HG02610 (cell line): ENCODE data around the gene SCYL3.
"Not testable (repeated sequence)": the region's sequence is repeated elsewhere in the genome, so short reads cannot be mapped to it uniquely, and the experiment has no call there.

Experiments
- ATAC-seq: cut with Tn5 transposase; IDR thresholded peaks from one replicate; pipeline ENCODE4 v1.9.1; 2021; ENCODE audit warnings: mild to moderate bottlenecking, moderate library complexity; ENCODE audit not compliant: unreplicated experiment

Gene SCYL3, protein sequence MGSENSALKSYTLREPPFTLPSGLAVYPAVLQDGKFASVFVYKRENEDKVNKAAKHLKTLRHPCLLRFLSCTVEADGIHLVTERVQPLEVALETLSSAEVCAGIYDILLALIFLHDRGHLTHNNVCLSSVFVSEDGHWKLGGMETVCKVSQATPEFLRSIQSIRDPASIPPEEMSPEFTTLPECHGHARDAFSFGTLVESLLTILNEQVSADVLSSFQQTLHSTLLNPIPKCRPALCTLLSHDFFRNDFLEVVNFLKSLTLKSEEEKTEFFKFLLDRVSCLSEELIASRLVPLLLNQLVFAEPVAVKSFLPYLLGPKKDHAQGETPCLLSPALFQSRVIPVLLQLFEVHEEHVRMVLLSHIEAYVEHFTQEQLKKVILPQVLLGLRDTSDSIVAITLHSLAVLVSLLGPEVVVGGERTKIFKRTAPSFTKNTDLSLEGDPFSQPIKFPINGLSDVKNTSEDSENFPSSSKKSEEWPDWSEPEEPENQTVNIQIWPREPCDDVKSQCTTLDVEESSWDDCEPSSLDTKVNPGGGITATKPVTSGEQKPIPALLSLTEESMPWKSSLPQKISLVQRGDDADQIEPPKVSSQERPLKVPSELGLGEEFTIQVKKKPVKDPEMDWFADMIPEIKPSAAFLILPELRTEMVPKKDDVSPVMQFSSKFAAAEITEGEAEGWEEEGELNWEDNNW

DNA sequence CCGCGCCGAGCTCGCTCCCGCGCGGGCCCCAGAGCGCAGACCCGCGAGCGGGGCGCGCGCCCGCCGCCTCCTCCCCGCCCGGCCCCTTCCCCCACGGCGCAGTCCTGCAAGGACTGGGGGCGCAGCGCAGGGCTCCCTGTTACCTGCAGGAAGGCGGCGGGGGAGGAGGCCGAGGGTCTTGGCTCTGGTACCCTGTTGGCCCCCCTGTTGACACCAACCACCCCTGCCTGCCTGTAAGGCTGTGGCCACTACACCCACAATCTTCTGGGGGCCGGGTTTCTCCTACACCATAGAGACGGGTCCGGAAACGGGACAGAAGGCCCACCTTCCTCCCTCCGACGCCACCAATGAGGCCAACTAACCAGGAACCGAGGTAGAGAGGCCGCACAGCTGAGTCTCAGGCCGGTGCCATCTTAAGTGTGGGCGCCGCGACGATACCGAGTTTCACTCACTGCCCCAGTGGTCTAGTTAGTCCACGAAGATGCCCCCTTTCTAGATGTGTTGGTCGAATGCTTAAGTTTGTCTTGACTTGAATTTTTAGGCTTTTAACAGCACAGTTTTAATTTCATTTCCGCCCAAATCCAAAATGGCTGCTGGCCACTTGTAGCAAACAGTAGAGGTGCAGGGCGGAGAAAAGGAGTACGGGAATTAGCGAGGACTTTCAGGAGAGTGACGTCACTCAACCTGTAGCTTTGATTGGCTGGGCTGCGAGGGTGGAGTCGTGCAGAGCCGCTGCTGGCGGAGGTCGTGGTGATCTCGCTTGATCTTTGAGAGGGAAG, at the start of gene SCYL3:
Gene SCYL3, minus strand, starts transcription at position 252 of the 779 bp plus-strand sequence. CDS start 5,056 bp downstream, outside the sequence.
- ATAC-seq, result peak; percentile 85

DNA sequence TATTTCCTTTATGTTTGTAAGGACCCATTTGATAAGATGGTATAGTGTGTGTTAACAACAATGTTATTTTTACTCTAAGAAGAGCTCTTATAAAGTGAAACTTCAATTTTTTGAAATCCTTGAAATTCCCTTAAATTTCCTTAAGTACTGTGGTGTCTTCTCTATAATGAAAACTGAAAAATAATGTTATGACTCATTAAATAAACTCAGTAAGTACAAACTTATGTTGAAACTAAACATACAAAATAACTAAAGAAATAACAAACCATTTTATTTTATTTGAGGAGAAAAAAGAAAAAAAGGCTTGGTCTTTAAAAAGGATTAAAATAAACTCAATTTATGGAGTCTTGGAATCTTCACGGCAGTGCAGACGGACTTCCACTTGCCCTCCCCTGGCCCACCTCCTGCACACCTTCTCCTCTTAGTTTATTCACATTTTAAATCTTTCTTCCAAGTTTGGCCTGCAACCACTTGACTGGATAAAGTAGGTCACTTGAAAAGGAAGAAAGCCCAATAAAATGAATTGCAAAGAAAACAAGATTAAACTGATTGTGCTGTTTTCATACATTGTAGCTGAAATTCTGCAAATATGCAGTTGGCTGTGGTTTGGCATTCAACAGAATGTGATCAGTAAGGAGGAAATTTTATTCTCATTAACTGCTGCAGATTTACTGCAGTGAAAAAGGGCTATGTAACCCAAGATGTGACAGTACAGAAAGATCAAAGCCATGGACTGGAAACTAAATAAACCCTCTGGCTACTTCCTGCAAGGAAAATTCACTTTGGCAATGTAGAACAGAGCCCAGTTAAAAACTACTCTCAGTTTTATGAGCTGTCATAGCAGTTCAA, 48.5 kb upstream of the SCYL3 start:
- ATAC-seq, result no peak

DNA sequence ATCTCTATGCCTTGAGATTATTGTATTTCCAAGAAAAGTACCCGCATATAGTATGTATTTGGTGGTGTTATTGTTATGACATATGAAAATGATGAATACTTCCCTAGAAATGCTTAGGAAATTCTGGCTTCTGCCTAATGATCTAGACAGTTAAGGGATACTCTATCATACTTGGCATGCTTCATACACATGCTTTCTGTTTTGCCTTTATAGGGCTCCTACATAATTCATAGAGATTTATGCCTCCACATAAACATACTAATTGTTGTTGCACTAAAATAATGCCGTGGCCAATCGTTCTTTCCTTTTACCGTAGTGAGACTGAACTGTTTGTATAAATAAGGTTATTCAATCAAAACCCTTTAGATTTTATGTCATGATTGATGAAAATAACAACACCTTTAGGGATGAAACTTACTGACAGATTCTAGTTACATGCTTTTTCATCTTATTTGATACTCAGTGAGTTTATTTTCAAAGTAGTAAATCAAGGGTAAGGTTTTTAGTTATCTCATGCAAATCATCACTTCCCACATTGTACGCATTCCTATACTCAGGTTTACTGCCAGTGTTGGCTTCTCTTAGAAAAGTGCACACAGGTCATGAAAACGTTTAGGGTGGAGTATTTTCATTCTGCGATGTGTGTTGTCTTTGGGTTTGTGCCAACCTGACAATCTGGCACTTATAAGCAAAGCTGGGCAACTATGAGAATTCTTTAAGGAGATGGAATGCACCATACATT, 40.5 kb upstream of the SCYL3 start:
- ATAC-seq, result no peak

DNA sequence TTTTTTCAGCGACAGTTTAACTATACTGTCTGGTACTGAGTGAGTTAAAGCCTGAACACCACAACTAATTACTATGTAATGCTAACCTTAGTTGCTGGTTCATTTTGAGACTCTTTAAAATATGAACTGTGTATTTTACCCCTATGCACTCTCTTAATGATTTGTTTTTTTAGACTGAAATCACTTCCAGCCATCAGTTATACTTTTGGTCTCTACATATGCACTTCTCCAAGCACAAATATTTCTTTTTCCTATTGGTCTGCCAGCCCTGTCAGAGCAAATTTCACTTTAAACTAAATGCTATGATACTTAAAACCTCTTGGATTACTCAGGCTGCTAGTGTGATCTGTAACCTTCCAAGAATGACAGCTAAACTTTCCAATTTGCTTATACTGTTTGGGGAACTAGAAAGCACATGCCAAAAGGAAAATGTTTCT, 38.1 kb upstream of the SCYL3 start:
- ATAC-seq, result no peak

DNA sequence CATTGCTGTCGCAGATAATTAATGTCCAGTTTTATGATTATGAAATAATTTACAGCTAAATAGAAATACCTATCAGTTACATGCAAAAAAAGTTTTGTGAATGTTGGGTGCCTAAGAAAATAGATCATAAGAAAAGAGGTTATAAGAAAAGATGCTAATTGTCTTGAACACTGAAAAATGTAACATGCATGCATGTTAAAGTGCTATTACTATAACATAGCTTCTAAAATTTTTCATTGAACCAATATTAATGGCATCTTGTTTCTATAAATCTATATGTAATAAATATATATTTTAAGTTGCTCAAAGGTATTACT, 35.5 kb upstream of the SCYL3 start:
- ATAC-seq, result no peak

DNA sequence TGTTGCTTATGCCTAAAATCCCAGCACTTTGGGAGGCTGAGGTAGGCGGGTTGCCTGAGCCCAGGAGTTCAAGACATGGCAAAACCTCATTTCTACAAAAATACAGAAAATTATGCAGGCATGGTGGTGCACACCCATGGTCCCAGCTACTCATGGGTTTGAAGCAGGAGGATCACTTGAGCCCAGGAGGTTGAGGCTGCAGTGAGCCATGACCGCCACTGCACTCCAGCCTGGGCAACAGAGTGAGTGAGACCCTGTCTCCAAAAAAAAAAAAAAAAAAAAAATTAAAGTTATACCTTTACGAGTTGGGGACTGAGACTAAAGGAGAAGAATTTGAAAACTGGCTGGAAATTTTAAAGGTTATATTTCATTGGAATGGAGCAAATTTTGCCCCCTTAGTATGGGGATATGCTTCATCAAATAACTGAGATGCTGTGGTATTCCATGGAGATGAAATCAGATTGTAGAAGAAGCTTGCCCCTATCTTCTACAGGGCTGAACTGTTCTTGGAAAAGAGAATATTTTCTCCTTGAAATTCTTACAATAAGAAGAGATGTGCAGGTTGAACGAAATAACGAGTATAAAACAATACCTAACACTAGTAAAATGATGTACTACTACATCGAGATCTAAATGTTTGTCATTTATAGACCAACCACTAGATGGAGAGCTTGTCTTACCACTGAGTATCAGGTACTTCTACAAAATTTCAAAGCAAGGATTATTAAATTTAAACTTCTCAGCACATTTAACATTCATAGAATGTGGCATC, 34.9 kb upstream of the SCYL3 start:
- peak; percentile 49 for ATAC-seq

DNA sequence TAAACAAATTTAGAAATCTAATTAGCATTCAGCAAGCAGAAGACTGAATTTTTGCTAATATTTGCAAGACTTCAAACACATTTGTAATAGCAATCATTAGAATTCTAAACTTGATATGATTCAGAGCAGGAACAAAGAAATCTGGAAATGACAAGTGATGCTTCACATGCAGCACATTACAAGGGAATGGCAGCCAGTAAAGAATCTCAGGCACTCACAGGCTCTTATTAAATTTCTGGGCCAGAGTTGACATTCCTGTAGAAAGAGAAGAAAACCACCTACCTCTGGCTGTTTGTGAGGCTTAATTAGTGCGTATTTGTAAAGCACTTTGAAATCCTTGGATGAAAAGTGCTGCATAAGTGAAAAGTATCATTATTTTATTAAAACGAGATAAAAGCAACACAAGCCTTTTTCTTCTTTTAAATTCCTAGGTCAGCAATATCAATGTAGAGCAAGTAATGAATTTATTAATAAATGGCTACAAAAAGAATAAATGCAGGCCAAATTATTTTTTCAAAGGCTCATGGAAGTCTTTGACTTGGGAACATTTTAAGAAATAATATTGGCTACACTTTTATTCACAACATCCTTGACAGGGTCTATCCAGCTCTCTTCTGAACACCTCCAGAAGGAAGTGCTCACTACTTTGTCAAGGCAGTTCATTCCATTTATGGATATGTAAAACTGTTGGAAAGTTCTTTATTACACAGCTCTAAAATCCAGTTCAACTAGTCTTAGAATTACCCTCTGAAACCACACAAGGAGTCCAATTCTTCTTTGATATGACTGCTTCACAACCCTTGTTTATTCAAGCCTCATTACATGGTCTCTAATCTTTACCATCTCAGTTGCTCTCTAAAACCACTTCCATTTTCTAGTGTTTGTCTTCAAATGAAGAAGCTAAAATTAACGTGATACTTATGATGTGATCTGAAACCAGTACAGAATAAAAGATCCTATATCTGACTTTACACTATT, 32.1 kb upstream of the SCYL3 start:
- ATAC-seq, result peak; percentile 83

DNA sequence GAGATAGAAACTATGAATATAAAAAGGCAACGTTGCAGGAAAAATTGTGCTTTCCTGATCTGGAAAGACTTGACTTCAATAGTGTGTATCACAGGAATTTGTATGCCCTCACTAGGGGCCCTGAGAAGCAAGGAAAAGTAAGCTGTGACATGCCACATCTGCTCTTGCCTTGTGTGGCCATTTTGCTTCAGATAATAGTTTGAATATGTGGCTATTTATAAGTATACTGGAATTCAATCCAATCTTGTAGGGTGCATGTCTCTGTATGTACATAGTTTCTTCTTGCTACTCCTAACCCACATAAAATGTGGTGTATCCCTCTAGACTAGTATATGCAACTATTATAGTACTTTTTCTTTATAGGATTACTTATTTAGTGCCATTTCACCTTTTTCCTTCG, 31.1 kb upstream of the SCYL3 start:
- no peak for ATAC-seq

DNA sequence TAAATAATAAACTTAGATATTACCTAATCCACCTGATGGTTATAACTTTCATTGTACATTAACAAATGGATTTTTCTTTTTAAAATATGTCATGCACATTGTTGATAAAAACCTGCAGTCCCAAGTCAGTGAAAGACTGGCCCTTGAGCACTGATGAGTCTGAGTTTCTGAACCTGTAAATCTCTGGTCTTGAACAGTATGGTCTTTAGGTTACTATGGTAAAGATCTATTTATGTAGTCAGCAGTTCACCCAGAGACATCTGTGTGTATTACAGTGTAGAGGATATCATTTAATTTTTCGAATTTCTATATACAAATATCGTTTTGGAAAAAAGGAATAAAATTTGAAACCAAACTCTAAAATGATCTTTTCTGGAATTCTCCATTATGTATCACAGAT, 30.4 kb upstream of the SCYL3 start:
- ATAC-seq, result no peak

DNA sequence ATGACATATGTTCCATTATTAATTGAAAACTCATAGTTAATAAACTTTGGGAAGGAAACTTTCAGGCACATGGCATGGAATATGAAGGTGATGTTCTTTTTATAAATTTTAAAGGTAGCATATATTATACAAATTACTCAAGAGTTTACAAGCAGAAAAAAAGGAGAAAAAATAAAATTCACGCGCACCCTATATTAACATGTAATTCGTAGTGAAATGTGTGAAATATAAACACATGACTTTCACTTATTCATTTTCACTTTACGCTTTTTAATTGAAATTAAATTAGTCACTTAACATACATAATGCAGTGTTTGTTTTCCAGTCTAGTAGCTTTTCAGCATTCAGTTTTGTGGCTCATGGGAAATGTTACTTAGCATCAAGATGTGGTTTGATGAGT, 27.4 kb upstream of the SCYL3 start:
- ATAC-seq, result no peak

DNA sequence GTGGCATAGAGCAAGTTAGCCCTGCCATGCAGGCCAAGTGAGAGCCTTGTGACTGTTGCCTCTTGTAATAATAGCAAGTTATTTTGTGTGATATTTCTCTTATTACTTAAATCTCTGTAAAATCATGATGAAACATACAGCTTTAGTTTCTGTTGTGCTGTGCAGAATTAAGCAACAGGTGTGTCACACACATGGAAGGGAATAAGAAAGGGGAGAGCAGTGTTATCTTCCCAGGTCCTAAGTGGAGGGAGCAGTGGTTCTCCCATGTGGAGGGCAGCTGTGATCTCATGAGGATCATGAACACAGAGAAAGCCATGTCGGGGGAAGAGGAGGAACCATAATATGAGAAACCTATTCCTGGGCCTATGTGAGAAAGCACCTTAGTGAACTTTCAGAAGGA, 25.2 kb upstream of the SCYL3 start:
- ATAC-seq, result no peak

DNA sequence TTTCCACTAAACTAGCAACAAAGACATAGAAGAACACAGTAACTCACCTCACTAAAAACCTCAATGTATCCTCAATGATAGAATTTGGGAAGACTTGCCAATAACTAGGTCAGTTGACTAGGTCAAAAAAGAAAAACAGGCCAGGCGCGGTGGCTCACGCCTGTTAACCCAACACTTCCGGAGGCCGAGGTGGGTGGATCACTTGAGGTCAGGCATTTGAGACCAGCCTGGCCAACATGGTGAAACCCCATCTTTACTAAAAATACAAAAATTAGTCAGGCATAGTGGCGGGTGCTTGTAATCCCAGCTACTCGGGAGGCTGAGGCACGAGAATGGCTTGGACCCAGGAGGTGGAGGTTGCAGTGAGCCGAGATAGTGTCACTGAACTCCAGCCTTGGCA, 24.5 kb upstream of the SCYL3 start:
- not testable (repeated sequence) for ATAC-seq

DNA sequence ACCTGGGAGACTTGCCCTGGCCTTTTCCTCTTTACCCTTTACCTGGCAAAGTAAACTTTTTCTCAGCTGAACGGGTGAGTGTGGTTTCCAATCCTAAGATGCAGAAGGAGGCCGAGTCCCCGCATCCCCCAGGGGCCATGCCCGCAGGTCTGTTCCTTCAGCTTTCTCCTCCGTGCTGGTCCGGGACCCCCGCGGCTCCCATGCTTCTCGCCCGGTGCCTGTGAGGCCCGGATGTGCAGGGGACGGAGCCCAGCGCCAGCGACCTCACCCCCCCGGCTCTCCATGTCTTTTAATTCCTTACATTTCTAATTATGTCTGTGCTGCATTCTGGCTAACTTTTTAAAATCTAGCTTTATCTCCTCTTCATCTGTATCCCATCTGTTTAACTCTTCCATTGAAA, 21.5 kb upstream of the SCYL3 start:
- no peak for ATAC-seq

DNA sequence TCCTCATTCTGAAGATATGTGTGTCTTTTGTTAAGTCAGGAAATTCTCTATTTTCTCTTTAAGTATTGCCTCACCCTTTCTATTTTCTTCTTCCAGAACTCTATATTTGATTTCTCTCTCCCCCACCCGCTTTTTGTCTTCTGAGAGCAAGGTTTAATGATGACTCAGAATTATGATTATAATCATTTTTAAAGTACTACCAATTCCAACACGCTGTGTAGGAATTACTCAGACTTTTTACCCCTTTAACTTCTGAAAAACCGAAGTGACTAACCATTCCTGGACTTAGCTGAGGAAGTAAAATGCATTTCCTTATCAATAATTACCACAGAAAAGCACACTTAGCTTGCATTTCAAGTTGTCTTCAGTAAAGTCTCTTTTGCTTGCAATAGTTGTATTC, 20.8 kb upstream of the SCYL3 start:
- no peak for ATAC-seq

DNA sequence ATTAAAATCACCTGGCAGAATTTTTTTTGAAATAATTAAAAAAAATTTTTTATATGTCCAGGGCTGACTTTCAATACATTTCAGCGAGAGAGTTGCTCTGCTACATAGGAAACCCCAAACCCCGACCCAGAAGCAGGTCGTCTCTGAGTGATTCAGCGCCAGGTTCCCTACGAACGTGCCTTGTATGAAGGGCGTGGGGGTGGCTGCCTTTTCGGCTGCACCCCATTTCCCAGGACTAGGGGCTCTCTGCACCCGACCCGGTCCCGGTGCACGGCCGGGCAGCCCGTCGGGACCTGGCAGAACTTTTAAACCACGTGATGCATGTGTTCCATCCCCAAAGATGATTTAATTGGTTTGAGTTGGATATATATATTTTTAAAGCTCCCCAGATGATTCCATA, 15.8 kb upstream of the SCYL3 start:
- no peak for ATAC-seq

DNA sequence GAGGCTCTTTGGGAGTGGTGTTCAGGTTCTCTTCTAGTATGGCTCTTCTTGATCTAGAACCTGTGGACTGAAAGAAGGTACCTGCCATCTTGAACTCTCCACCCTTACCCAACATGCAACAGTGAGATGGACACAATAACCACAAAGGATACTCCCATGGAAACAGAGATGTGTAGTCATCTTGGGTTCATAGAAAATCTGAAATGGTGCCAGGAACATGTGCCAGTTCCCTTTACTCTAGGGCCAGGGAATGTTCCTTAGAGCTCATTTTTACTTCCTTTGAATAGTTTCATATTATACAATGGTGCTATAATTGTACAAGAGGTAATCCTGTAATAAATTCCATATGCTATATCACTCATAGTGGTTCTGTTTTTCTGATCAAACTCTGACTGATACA, 13.2 kb upstream of the SCYL3 start:
- ATAC-seq, result no peak

DNA sequence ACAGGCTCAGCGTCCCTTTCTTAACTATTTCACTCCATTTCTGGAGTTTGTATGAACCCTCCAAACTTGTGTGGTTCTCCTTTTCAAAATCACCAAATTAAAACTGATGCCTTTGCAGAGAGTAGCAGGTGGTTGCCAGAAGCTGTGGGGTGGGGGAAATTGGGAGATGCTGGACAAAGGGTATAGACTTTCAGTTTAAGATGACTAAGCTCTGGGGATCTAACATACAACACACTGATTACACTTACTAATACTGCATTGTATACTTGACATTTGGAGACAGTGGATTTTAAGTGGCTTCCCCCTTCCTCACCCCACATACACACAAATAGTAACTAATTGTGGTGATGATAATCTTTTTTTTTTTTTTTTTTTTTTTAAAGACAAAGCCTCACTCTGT, 11.1 kb upstream of the SCYL3 start:
- peak; percentile 52 for ATAC-seq

DNA sequence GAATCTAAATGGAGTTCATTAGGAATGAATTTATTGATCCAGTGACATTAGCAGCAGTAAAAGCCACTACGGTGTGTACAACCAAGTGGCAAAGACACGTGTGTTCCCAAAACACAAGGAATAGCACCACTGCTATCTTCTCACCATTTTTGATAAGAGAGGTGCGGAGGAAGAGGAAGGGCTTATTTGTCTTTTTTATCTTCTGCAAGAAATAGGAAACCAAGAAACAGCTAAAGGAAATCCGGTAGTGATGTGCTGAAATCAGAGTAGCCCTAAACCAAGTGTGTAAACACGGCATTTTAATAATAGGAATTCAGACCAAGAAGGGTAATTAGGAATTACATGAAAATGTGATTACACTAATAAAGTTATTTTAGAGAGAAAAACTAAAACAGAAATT, 9.1 kb upstream of the SCYL3 start:
- no peak for ATAC-seq
